WERI-Rb-1 (cell line): ENCODE results near the gene KNDC1.

ENCODE experiments used
- DNase-seq: peaks from one replicate; pipeline ENCODE4 v3.0.0-alpha.2; 2020
- H3K27ac ChIP-seq: fragments of 250-450 bp; sonication (Bioruptor Pico); 2 replicates; pipeline ENCODE4 v1.5.1; 2020; ENCODE audit warnings: mild to moderate bottlenecking, moderate library complexity
- H3K27me3 ChIP-seq: fragments of 250-450 bp; sonication (Bioruptor Pico); 2 replicates; pipeline ENCODE4 v1.5.1; 2021; ENCODE audit warnings: mild to moderate bottlenecking, low read depth, moderate library complexity; ENCODE audit not compliant: insufficient read depth, severe bottlenecking
- H3K36me3 ChIP-seq: fragments of 250-450 bp; sonication (Bioruptor Pico); 2 replicates; pipeline ENCODE4 v1.5.1; 2020; ENCODE audit warnings: mild to moderate bottlenecking, moderate library complexity
- H3K4me3 ChIP-seq: 2 replicates; pipeline ENCODE4 v1.5.1; 2011; ENCODE audit warnings: low read depth, mild to moderate bottlenecking, control low read depth, low read length
- H3K9me3 ChIP-seq: fragments of 250-450 bp; sonication (Bioruptor Pico); 2 replicates; pipeline ENCODE4 v1.5.1; 2021; ENCODE audit warnings: mild to moderate bottlenecking, moderate library complexity; ENCODE audit not compliant: severe bottlenecking
- CTCF ChIP-seq: IDR thresholded peaks from 2 replicates; pipeline ENCODE4 v1.5.1; 2011; ENCODE audit warnings: low read depth, mild to moderate bottlenecking, control low read depth, inconsistent platforms, low read length

The KNDC1 gene

DNA sequence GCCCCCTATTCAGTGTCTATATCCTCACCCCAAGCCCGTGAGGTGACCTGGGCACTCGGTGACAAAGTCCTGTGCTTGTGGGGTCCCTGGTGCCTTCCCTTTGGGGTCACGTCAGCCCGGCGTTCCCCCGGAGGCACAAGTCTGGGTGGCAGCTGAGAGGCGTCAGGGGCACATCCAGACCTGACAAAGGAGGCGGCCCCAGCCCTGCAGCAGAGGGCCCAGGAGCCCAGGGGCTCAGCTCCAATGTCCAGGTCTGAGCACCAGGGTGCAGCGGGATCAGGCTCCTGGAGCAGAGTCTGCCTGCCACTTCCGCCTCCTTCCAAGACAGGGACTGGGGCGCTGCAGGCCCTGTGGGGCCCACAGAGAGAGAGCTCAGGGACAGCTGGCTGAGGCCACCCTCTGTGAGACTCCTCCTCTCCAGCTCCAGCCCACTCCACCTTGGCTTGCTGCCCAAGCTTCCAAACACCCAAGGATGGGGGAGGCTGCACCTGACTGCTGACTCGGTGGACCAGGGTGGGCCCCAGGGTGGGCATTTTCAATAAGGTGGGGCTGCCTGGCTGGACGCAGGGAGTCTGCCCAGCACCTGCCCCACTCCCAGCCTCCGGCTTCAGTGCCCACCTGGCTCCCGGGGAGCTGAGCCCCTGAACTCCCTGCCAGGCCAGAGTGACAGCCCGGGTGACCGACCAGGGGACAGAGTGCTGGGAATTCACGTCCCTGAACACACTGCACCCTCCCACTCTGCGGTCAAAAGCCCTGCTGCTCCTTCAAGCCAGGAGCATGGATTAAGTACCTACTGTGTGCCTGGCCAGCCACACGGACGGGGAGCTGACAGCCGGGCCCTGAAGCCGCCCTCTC lies 1.0 kb upstream of the KNDC1 start:
- H3K9me3 ChIP-seq, result no peaks in the 10 kb centered on the region
- H3K36me3 ChIP-seq, result no peaks in the 10 kb centered on the region
- H3K4me3 ChIP-seq, result peak overlapping the region; percentile 9
- no peaks in the 10 kb centered on the region for H3K27me3 ChIP-seq
- DNase-seq, result peak; percentile 89
- peak overlapping the region; percentile 33; the same call in 1 of the 2 replicates for H3K27ac ChIP-seq
- peak; percentile 51 for TF ChIP-seq CTCF

- H3K27ac ChIP-seq, result peak overlapping the region; percentile 33; the same call in 1 of the 2 replicates
- H3K36me3 ChIP-seq, result no peaks in the 10 kb centered on the region
- H3K27me3 ChIP-seq, result no peaks in the 10 kb centered on the region
- TF ChIP-seq CTCF, result no peak
- no peaks in the 10 kb centered on the region for H3K9me3 ChIP-seq
- H3K4me3 ChIP-seq, result peak overlapping the region; percentile 9
- no peak for DNase-seq
Measured at GRCh38 chr10:133159611-133159949, 439 bp upstream of the KNDC1 start.

DNA sequence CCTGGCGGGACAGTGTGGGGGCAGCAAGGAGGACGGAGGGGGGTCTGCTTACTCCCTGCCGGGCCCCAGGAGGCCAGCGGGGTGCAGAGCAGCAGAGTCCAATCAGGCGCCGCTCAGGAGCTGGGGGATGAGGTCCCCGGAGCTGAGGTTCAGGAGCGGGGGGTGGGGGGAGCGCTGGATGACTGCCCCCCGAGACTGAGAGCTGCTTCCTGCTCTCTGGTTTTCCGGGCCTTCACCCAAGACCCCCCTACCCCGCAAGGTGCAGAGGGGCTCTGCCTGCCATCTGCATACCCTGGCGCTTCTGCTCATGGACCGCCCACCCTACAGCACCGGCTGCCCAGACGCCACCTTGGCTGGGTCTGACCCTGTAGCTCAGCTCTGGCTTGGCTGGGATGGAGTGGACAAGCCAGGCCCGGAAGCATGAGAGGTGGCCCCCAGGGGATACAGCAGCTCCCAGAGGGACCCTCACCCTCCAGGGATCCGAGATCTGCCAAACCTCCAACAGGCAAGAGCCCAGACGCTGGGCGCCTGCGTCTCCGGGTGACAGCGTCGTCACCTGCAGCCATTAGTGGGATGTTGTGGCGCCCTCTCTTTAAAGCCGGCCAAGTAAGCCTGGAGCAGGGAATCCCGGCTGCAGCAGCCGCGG lies 930 bp downstream of the KNDC1 start:
- Histone ChIP-seq H3K36me3 (no peaks in the 10 kb centered on the region), H3K4me3 (peak overlapping the region; percentile 83), H3K27ac (peak overlapping the region; percentile 24; the same call in 1 of the 2 replicates), H3K27me3 (no peaks in the 10 kb centered on the region), H3K9me3 (no peaks in the 10 kb centered on the region)
- no peak for TF ChIP-seq CTCF
- peak; percentile 27 for DNase-seq

DNA sequence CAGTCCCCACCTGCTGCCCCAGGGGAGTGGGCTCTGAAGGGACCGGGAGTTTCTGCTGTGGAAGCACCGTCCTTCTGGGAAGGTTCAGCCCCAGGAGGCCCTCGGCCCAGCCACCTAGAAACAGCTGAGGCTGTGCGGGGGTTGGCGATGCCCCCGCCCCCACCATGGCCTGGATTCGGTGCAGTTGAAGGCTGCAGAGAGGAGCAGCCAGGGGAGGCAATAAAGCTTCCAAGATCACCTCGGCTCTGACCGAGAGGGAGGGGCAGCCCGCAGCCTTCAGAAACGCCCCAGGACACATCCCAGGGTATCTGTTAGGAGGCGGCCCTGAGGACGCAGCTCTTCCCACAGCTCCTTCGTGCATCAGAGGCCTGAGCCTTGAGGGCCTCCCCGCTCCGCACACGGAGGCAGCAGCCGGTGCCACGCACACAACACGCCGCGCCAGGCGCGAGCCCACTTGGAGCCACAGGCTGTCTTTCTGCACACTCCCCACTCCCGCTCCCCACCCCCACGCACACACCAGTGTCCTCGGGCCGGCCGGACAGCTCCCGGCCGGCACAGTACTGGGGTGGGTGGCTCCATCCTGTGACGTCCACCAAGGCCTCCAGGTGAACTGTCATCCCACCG lies 1.6 kb downstream of the KNDC1 start:
- Histone ChIP-seq H3K4me3 (peak overlapping the region; percentile 83), H3K27me3 (no peaks in the 10 kb centered on the region), H3K27ac (no peak overlapping the region), H3K36me3 (no peaks in the 10 kb centered on the region), H3K9me3 (no peaks in the 10 kb centered on the region)
- no peak for TF ChIP-seq CTCF
- DNase-seq, result peak; percentile 15

GRCh38 chr10:133162178-133162909 lies 2.3 kb downstream of the KNDC1 start:
- no peaks in the 10 kb centered on the region for H3K36me3 ChIP-seq
- no peak for DNase-seq
- H3K27ac ChIP-seq, result no peak overlapping the region
- no peaks in the 10 kb centered on the region for H3K27me3 ChIP-seq
- no peak overlapping the region for H3K4me3 ChIP-seq
- no peaks in the 10 kb centered on the region for H3K9me3 ChIP-seq
- no peak for TF ChIP-seq CTCF
